Upper lobe of left lung (tissue), 6 donors: ENCODE data around the gene ADRA1B. TPM values are rescaled to one million over a fixed set of nuclear protein-coding genes. Genes with fewer than 3 reads are reported as not detected.

Experiments
- ATAC-seq, 2 donors: fragments of 200-7000 bp; cut with Tn5 transposase; one replicate each; pipeline ENCODE4 v1.9.1; 2022; ENCODE audit warnings: mild to moderate bottlenecking in 2 of 2, moderate library complexity in 2 of 2; ENCODE audit not compliant: low FRiP score in 2 of 2
- DNase-seq, 2 donors: peaks; one replicate each; pipeline ENCODE4 v3.0.0-alpha.2; 2019 to 2020
- H3K27ac ChIP-seq, 4 donors: fragments of 200-600 bp; sonication (generic); one replicate each; pipeline ENCODE4 v1.5.1; 2016 to 2019
- H3K27me3 ChIP-seq, 4 donors: fragments of 200-600 bp; sonication (generic); one replicate each; pipeline ENCODE4 v1.5.1; 2017 to 2019
- H3K36me3 ChIP-seq, 4 donors: fragments of 200-600 bp; sonication (generic); one replicate each; pipeline ENCODE4 v1.5.1; 2016 to 2019
- H3K4me1 ChIP-seq, 4 donors: fragments of 200-600 bp; sonication (generic); one replicate each; pipeline ENCODE4 v1.5.1; 2018 to 2019
- H3K4me3 ChIP-seq, 4 donors: fragments of 200-600 bp; sonication (generic); one replicate each; pipeline ENCODE4 v1.5.1; 2017 to 2019; ENCODE audit warnings: mild to moderate bottlenecking in 2 of 4, moderate library complexity in 1 of 4
- H3K9me3 ChIP-seq, 4 donors: fragments of 200-600 bp; sonication (generic); one replicate each; pipeline ENCODE4 v1.5.1; 2018 to 2019
- CTCF ChIP-seq, 6 experiments: fragments of 450-650 bp in 4 of 6; fragments of 200-600 bp in 2 of 6; sonication (generic) in 2 of 6; IDR thresholded peaks; one replicate each; pipeline ENCODE4 v1.5.1; 2016 to 2019; ENCODE audit warnings: antibody characterized with exemption in 6 of 6
- EP300 ChIP-seq, 4 donors: sonication (generic); formaldehyde crosslinking; IDR thresholded peaks; one replicate each; pipeline ENCODE4 v1.5.1; 2017; ENCODE audit warnings: antibody characterized with exemption in 4 of 4, control low read depth in 2 of 4
- POLR2A ChIP-seq, 4 donors: fragments of 450-650 bp; IDR thresholded peaks; one replicate each; pipeline ENCODE4 v1.5.1; 2016 to 2017; ENCODE audit warnings: antibody characterized with exemption in 4 of 4, mild to moderate bottlenecking in 2 of 4
- POLR2AphosphoS5 ChIP-seq, 2 donors: sonication (generic); formaldehyde crosslinking; IDR thresholded peaks; one replicate each; pipeline ENCODE4 v1.5.1; 2017; ENCODE audit warnings: antibody characterized with exemption in 2 of 2
- WGBS, 2 donors: methylation state at CpG; one replicate each; pipeline ENCODE4 v1.1.5; 2017 to 2018; 5-methylcytosine and 5-hydroxymethylcytosine counted together
- total RNA-seq, 6 donors: library from RNA; depleted of rRNA in 4 of 6; stranded (reverse); fragments of >200 nt in 4 of 6; gene quantifications; one replicate each; pipeline versions ENCODE4 v1.1.0 to v1.2.1, GENCODE V29; 2016 to 2021
- donor health status: DM: no; HTN: no; CAD: no; lungs with moderate emphysema.
- donor health status: DM: no; HTN: yes; CAD: no; lungs with severe emphysema.

ADRA1B gene
- total RNA-seq, 6 donors from 2014 or later: 3.4 to 9.9 (median 5.9) TPM

GRCh38 chr5:159912033-159912800 lies 4.1 kb upstream of the ADRA1B start:
- peaks cover 9 to 17% (median 13%) of the 10 kb centered on the region in 4 donors for H3K4me1 ChIP-seq
- no peak overlapping the region for H3K4me3 ChIP-seq
- DNase-seq (no peak), ATAC-seq (peak in 1 of 2 donors; percentile 58)
- TF ChIP-seq POLR2AphosphoS5 (IDR thresholded peaks at IDR 0.05) (no peak), EP300 (IDR thresholded peaks at IDR 0.05) (peak in 1 of 4 donors; percentile 16)
- peak overlapping the region in 1 of 4 donors; percentile 44 for H3K27ac ChIP-seq
- H3K27me3 ChIP-seq: peaks cover 0 to 8% (median 2%) of the 10 kb centered on the region in 4 donors
- no peaks in the 10 kb centered on the region for H3K9me3 ChIP-seq
- 56 to 76% methylated on average over 4 of the region's 4 CpGs for WGBS, 2 donors
- no peaks in the 10 kb centered on the region for H3K36me3 ChIP-seq

GRCh38 chr5:159913048-159913447 lies 3.2 kb upstream of the ADRA1B start:
- H3K27me3 ChIP-seq: peaks cover 0 to 8% (median 2%) of the 10 kb centered on the region in 4 donors
- DNase-seq (no peak), ATAC-seq (peak in 1 of 2 donors; percentile 29)
- no peak for TF ChIP-seq EP300 (IDR thresholded peaks at IDR 0.05)
- no peak for TF ChIP-seq POLR2A (IDR thresholded peaks at IDR 0.05)
- TF ChIP-seq CTCF (IDR thresholded peaks at IDR 0.05): no peak
- TF ChIP-seq POLR2AphosphoS5 (IDR thresholded peaks at IDR 0.05): peak in 1 of 2 donors; percentile 30
- no peaks in the 10 kb centered on the region for H3K36me3 ChIP-seq
- 65 to 72% methylated on average over 6 of the region's 6 CpGs for WGBS, 2 donors
- H3K27ac ChIP-seq: peak overlapping the region in 2 of 4 donors; percentile 12 to 44
- no peaks in the 10 kb centered on the region for H3K9me3 ChIP-seq
- no peak overlapping the region for H3K4me3 ChIP-seq
- H3K4me1 ChIP-seq: peaks cover 9 to 15% (median 12%) of the 10 kb centered on the region in 4 donors

GRCh38 chr5:159913501-159913900 lies 2.8 kb upstream of the ADRA1B start:
- ATAC-seq: no peak
- no peak for DNase-seq
- Histone ChIP-seq H3K9me3 (no peaks in the 10 kb centered on the region), H3K36me3 (no peaks in the 10 kb centered on the region), H3K4me1 (peaks cover 9 to 15% (median 10%) of the 10 kb centered on the region in 4 donors), H3K4me3 (no peak overlapping the region), H3K27ac (peak overlapping the region in 1 of 4 donors; percentile 12), H3K27me3 (peaks cover 0 to 8% (median 2%) of the 10 kb centered on the region in 4 donors)
- TF ChIP-seq POLR2A (IDR thresholded peaks at IDR 0.05): no peak
- no peak for TF ChIP-seq POLR2AphosphoS5 (IDR thresholded peaks at IDR 0.05)
- no peak for TF ChIP-seq EP300 (IDR thresholded peaks at IDR 0.05)
- TF ChIP-seq CTCF (IDR thresholded peaks at IDR 0.05): no peak

GRCh38 chr5:159916841-159917761 lies 819 bp downstream of the ADRA1B start:
- Histone ChIP-seq H3K4me1 (peaks cover 9 to 15% (median 10%) of the 10 kb centered on the region in 4 donors), H3K36me3 (no peaks in the 10 kb centered on the region), H3K27me3 (peaks cover 0 to 8% (median 2%) of the 10 kb centered on the region in 4 donors), H3K27ac (peak overlapping the region; percentile 58 to 84 (median 66)), H3K4me3 (peak overlapping the region in 3 of 4 donors; percentile 49 to 53 (median 50)), H3K9me3 (no peaks in the 10 kb centered on the region)
- 91 to 98% methylated on average over 28 to 36 of the region's 36 CpGs for WGBS, 2 donors
- DNase-seq (peak in 1 of 2 donors; percentile 69), ATAC-seq (no peak)
- TF ChIP-seq POLR2A (IDR thresholded peaks at IDR 0.05) (no peak), EP300 (IDR thresholded peaks at IDR 0.05) (no peak), CTCF (IDR thresholded peaks at IDR 0.05) (no peak), POLR2AphosphoS5 (IDR thresholded peaks at IDR 0.05) (no peak)

GRCh38 chr5:159917994-159918393 lies 1.7 kb downstream of the ADRA1B start:
- no peak for TF ChIP-seq EP300 (IDR thresholded peaks at IDR 0.05)
- no peak for TF ChIP-seq CTCF (IDR thresholded peaks at IDR 0.05)
- TF ChIP-seq POLR2A (IDR thresholded peaks at IDR 0.05): no peak
- no peak for TF ChIP-seq POLR2AphosphoS5 (IDR thresholded peaks at IDR 0.05)

More at GRCh38 chr5:159917994-159918393, 1.7 kb downstream of the ADRA1B start:
- peaks cover 5 to 15% (median 7%) of the 10 kb centered on the region in 4 donors for H3K4me1 ChIP-seq
- no peaks in the 10 kb centered on the region for H3K36me3 ChIP-seq
- peaks cover 0 to 8% (median 2%) of the 10 kb centered on the region in 4 donors for H3K27me3 ChIP-seq
- no peak overlapping the region for H3K27ac ChIP-seq
- WGBS, 2 donors: 62 to 81% methylated on average over 10 of the region's 10 CpGs
- no peaks in the 10 kb centered on the region for H3K9me3 ChIP-seq
- no peak for DNase-seq
- no peak for ATAC-seq
- H3K4me3 ChIP-seq: peak overlapping the region in 3 of 4 donors; percentile 49 to 53 (median 50)
